HepG2 (cell line): ENCODE data around the gene SLC7A10. TPM values are rescaled to one million over a fixed set of nuclear protein-coding genes. Genes with fewer than 3 reads are reported as not detected.

ENCODE experiments used
- CERS6 ChIP-seq: sonication (generic); formaldehyde crosslinking; IDR thresholded peaks from 2 replicates; pipeline ENCODE4 v1.5.0; 2020; ENCODE audit warnings: missing genetic modification reagents
- E2F2 ChIP-seq: sonication (generic); formaldehyde crosslinking; IDR thresholded peaks from 2 replicates; pipeline ENCODE4 v1.4.0; 2020; ENCODE audit warnings: missing genetic modification reagents, borderline replicate concordance
- FOXK1 ChIP-seq: sonication (generic); formaldehyde crosslinking; IDR thresholded peaks from 2 replicates; pipeline ENCODE4 v1.4.0; 2020; ENCODE audit warnings: low read depth, missing genetic modification reagents, borderline replicate concordance
- KLF15 ChIP-seq: sonication (generic); formaldehyde crosslinking; IDR thresholded peaks from 2 replicates; pipeline ENCODE4 v1.8.1; 2023; ENCODE audit warnings: borderline replicate concordance, mild to moderate bottlenecking, inconsistent platforms, missing genetic modification reagents, mixed read lengths
- MYC ChIP-seq: sonication (generic); formaldehyde crosslinking; IDR thresholded peaks from 2 replicates; pipeline ENCODE4 v1.9.0; 2021; ENCODE audit warnings: missing genetic modification reagents, borderline replicate concordance
- NR2F1 ChIP-seq, 2 experiments: fragments of 450-650 bp in 1 of 2; formaldehyde crosslinking in 1 of 2; IDR thresholded peaks; 2 replicates each; pipeline versions ENCODE4 v1.5.0 to v1.6.1; 2016 to 2020; ENCODE audit warnings: mild to moderate bottlenecking in 1 of 2, missing compliant biosample characterization in 1 of 2, missing genetic modification reagents in 1 of 2, moderate library complexity in 1 of 2
- RFXAP ChIP-seq: sonication (generic); formaldehyde crosslinking; IDR thresholded peaks from 2 replicates; pipeline ENCODE4 v1.4.0; 2020; ENCODE audit warnings: missing genetic modification reagents, borderline replicate concordance
- SETDB1 ChIP-seq: sonication (generic); formaldehyde crosslinking; IDR thresholded peaks from 2 replicates; pipeline ENCODE4 v1.5.1; 2020; ENCODE audit warnings: missing genetic modification reagents, mild to moderate bottlenecking, borderline replicate concordance
- TAF15 ChIP-seq: fragments of 200-400 bp; formaldehyde crosslinking; IDR thresholded peaks from one replicate; pipeline ENCODE4 v1.6.1; 2018; ENCODE audit warnings: mild to moderate bottlenecking, low read depth, low read length; ENCODE audit not compliant: poor library complexity, severe bottlenecking
- TIGD3 ChIP-seq: sonication (generic); formaldehyde crosslinking; IDR thresholded peaks from 2 replicates; pipeline ENCODE4 v1.5.1; 2020; ENCODE audit warnings: mild to moderate bottlenecking, missing genetic modification reagents, borderline replicate concordance
- ZHX1 ChIP-seq: sonication (generic); formaldehyde crosslinking; IDR thresholded peaks from 2 replicates; pipeline ENCODE4 v1.8.1; 2022; ENCODE audit warnings: low read depth, mild to moderate bottlenecking, missing genetic modification reagents
- ZKSCAN8 ChIP-seq: IDR thresholded peaks from 2 replicates; pipeline ENCODE4 v1.6.1; 2016; ENCODE audit warnings: borderline replicate concordance, missing genetic modification reagents, missing compliant biosample characterization
- ZNF18 ChIP-seq: sonication (generic); formaldehyde crosslinking; IDR thresholded peaks from 2 replicates; pipeline ENCODE4 v1.8.0; 2022; ENCODE audit warnings: mild to moderate bottlenecking, missing genetic modification reagents; ENCODE audit not compliant: insufficient replicate concordance
- ZNF337 ChIP-seq: sonication (generic); formaldehyde crosslinking; IDR thresholded peaks from 2 replicates; pipeline ENCODE4 v1.5.1; 2020; ENCODE audit warnings: missing genetic modification reagents, low read depth, mild to moderate bottlenecking, borderline replicate concordance
- ZNF468 ChIP-seq: sonication (generic); formaldehyde crosslinking; IDR thresholded peaks from 2 replicates; pipeline ENCODE4 v1.8.0; 2022; ENCODE audit warnings: mild to moderate bottlenecking, moderate library complexity, missing genetic modification reagents
- polyA plus RNA-seq, 8 experiments: library from polyadenylated mRNA; depleted of rRNA in 3 of 8; stranded (reverse) in 7 of 8; unstranded in 1 of 8; fragments of >200 nt; fragmentation: Illumina TruSeq in 4 of 8; extraction: Trizol in 4 of 8; gene quantifications; 2 replicates each; pipeline versions ENCODE4 v1.2.1 to v1.2.3, GENCODE V29; 2011 to 2016; ENCODE audit warnings: low read depth in 4 of 8, missing spikeins in 1 of 8, mixed read lengths in 1 of 8; ENCODE audit not compliant: insufficient read depth in 1 of 8
- total RNA-seq, 5 experiments: library from RNA; depleted of rRNA; stranded (reverse); fragments of >200 nt; fragmentation: Illumina TruSeq; extraction: Trizol; gene quantifications; 2 replicates each; pipeline ENCODE4 v1.2.3, GENCODE V29; 2016; ENCODE audit warnings: low read depth in 1 of 5

The SLC7A10 gene
- total and polyA plus RNA-seq, 2 of the 13 experiments (the other 11 are each of a cell fraction or from before 2014, with no cell fraction given): 1.1 to 2.2 TPM

DNA sequence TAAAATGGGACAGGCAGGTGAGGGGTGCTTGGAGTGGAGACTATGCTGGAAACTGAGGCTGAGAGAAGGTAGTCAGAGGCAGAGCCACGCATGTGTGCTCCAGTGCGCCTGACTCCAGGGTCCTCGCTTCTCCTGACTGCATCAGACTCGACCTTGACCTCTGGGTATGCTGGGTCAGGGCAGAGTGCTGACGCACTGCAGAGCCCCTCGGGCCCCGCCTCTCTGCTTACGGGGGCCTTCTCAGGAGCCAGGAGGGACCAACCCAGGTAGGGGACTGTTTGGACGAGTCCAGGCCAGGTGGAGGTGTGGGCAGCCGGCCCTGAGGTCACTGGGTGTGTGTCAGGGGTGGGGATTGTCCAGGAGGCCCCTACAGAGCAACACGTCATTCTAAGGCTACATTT, 22.9 kb upstream of the SLC7A10 start (continued):
- 0 out of 2 replicates have a peak, but pooled peaks have one; percentile 17 for TF ChIP-seq FOXK1 (CRISPR knock-in tag)
- no peak for TF ChIP-seq SETDB1 (CRISPR knock-in tag)
- no peak for TF ChIP-seq TIGD3 (CRISPR knock-in tag)
- TF ChIP-seq KLF15: no peak
- no peak for TF ChIP-seq ZNF337 (CRISPR knock-in tag)
- TF ChIP-seq CERS6 (CRISPR knock-in tag): no peak
- TF ChIP-seq RFXAP: no peak
- TF ChIP-seq E2F2 (CRISPR knock-in tag): no peak
- no peak for TF ChIP-seq ZHX1 (CRISPR knock-in tag)
- peak; percentile 93 to 96 for TF ChIP-seq NR2F1 (CRISPR knock-in tag; IDR thresholded peaks at IDR 0.05)
- TF ChIP-seq ZKSCAN8 (CRISPR knock-in tag): no peak
- TF ChIP-seq MYC (CRISPR knock-in tag): peak; percentile 48; the same call in 1 of the 2 replicates
- no peak for TF ChIP-seq ZNF468 (CRISPR knock-in tag)
- no peak for TF ChIP-seq TAF15
- no peak for TF ChIP-seq ZNF18 (CRISPR knock-in tag)
